Measurements from ENCODE around the gene NRGN.

The NRGN gene

GRCh38 chr11:124791626-124792341, 52.0 kb downstream of the NRGN start:
- no peak for DNase-seq

GRCh38 chr11:124793466-124794278, 53.9 kb downstream of the NRGN start:
- no peak for DNase-seq

GRCh38 chr11:124796312-124796711, 56.6 kb downstream of the NRGN start:
- no peak for DNase-seq
